HG02623 (cell line): ENCODE results near the gene CTPS1.

Experiments used
- ATAC-seq: cut with Tn5 transposase; IDR thresholded peaks from one replicate; pipeline ENCODE4 v1.9.1; 2021; ENCODE audit warnings: moderate library complexity; ENCODE audit not compliant: unreplicated experiment

Gene CTPS1

GRCh38 chr1:40988280-40988679, 8.8 kb downstream of the CTPS1 start:
- no peak for ATAC-seq

DNA sequence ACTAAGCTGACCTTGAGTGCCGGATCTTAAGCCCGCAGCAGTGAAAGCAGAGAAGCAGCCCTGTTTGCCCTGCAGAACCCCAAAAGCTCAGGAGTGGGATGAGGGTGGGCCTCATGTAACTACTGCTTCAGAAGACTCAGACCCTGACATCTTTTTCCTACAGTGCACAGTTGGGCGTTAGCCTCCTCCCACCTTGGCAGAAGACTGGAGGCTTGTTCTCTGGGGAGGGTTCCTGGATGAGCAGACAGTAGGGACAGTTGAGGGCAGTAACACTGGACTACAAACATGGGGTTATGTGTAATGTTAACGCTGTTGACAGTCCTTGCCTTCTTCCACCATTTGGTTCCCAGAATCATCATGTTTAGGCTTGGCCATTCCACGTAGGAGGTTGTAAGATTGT, 9.6 kb downstream of the CTPS1 start:
- ATAC-seq, result no peak

- ATAC-seq, result no peak
These were observed 17.6 kb downstream of the CTPS1 start for GRCh38 chr1:40997096-40997495.

DNA sequence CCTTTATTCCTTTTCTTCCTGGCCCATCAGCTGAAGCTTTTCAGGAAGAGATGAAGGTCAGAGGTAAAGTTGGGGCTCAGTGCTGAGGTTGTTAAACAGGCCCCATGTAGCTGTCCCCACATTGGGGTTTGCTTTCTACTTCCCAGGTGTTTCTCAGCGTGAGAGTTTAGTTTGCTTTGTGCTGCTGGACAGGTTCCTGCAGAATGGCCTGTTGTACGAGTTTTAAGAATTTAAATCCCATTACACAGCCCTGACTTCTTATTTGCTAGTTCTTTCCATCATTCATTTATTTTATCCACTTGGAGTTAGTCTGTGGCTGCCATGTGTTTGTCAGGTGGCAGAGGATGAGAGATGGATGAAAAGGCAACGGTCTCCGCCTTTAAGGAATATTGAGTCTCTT, 19.2 kb downstream of the CTPS1 start:
- no peak for ATAC-seq

- ATAC-seq, result no peak
These were observed 23.7 kb downstream of the CTPS1 start for GRCh38 chr1:41003127-41003639.

GRCh38 chr1:41003640-41004220, 24.2 kb downstream of the CTPS1 start:
- peak; percentile 95 for ATAC-seq

DNA sequence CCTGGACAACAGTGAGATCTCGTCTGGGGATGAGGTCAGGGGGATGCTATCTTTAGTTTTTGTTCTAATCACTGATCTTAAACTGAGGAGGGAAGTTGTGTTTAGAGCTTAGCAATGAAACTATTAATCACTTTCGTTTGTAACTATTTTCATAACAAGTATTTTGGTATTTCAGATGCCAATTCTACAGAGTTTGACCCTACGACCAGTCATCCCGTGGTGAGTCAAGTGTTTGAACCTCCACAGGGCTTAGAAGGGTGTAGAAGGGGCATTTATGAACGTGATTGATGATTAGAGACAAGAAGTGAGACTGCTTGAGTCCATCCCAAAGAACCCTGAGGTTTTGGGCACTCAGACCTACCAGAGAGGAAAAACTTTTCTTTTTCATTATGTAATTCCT, 26.4 kb downstream of the CTPS1 start:
- ATAC-seq, result no peak

- no peak for ATAC-seq
These were observed 27.7 kb downstream of the CTPS1 start for GRCh38 chr1:41006942-41007865.

DNA sequence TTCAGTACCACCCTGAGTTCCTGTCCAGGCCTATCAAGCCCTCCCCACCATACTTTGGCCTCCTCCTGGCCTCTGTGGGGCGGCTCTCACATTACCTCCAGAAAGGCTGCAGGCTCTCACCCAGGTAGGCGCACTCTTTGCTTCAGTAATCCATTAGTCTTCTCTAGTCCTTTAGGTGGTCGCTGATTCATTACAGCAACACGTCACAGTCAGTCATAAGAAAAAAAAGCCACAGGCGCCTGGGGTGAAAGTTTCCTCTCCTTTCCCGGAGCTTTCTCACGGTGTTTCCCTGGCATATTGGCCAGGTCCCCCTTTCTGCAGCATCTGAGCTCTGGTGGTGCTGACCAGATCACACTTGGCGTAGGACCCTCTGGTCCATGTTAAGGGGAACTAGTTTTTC, 30.0 kb downstream of the CTPS1 start:
- no peak for ATAC-seq

GRCh38 chr1:41010345-41010744, 30.8 kb downstream of the CTPS1 start:
- ATAC-seq, result no peak

- no peak for ATAC-seq
These were observed 33.5 kb downstream of the CTPS1 start for GRCh38 chr1:41013024-41013423.

GRCh38 chr1:41013796-41014195, 34.3 kb downstream of the CTPS1 start:
- no peak for ATAC-seq

DNA sequence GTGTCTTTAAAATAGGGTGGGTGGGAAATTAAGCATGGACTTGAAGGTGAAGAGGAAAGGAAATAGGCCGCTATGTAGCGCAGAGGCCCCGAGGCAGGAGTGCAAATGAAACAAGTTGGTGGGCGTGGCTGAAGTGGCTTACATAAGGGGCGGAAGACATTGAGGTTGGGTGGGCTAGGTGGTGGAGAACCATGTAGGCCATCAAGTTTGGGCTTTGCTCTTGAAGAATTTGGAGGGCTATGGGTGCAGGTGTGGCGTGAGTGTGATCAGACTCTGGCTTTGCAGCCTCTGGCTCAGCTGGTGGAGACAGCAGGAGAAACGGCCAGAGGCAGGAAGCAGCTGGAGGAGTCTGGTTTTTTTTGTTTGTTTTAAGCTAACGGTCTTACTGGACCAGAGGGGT, 35.4 kb downstream of the CTPS1 start:
- no peak for ATAC-seq

GRCh38 chr1:41015281-41015896, 35.9 kb downstream of the CTPS1 start:
- no peak for ATAC-seq

GRCh38 chr1:41015897-41016470, 36.5 kb downstream of the CTPS1 start:
- no peak for ATAC-seq

DNA sequence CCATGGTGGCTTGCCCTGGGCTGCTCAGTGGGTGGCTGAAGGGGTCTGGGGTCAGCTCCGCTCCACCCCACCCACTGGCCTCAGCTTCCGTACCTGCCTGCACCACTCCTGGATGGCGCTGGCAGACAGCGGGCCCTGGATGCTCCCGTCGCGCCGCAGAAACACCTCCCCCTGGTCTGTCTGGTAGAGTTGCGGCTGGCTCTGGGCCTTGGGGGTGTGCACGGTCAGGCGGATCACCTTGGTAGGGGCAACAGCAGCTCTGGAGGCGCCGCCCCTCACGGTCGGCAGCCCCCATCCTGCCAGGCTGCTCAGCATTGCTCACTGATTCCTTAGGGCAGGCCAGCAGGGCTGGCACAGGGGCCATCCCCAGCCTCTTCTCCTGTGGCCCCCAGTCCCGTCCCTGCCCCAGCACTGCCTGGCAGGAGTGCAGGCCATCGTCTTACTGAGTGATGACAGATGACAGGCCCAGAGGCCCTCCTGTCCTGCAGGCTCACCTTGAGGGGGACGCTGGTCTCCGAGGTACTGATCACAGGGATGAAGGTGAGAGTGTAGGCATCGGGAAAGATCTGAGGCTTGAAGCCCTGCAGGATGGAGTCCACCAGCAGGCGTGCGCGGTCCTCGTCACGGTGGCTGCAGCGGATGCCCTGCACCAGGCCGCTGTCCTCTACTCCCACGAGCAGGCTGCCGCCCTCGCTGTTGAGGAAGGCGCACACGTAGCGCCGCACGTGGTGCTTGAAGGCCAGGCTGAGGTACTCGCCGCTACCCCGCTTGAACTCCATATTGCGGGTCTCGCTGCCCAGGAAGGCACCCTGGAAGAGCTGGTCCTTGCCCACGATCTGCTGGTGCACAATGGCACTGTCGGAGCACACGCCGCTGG, 37.9 kb downstream of the CTPS1 start:
- no peak for ATAC-seq

GRCh38 chr1:41018018-41018410, 38.5 kb downstream of the CTPS1 start:
- no peak for ATAC-seq

DNA sequence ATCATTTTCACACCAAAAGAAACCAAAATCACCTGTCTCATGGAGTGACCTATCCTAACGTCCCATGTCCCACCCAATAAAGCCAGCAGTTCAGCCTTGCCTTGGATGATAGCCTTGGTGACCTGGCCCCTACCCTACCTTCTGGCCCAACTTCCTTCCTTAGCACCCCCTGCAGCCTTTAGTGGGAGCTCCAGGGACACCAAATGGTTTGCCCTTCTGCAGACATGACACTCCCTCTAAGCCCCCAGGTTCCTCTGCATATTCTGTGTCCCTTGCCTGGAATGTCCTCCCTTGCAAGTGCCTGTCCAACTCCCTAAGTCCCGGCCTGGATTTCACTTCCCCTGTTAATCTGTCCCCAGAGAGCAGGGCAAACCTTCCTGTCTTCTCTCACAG, 39.9 kb downstream of the CTPS1 start:
- ATAC-seq, result no peak

GRCh38 chr1:41020109-41020576, 40.6 kb downstream of the CTPS1 start:
- no peak for ATAC-seq

DNA sequence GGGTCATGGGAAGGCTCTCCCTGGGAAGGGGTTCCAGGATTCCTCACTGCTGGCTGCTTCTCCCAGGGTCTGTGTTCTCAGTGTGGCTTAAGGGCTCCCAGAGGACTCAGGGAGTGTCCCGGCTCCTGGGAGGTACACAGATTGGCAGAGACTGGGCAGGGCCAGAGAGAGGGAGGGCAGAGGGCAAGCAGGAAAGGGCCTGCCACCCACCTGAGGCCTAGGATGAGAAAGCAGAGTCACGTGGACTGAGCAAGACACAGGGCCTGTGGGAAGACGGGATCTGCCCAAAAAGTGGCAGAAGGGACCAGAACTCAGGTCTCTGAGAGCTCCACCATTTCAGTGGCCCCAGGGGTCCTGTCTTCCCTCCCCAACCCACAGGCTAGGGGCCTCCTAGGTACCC, 41.2 kb downstream of the CTPS1 start:
- ATAC-seq, result no peak
